Measurements from ENCODE around the gene IQGAP3. TPM values are rescaled to one million over a fixed set of nuclear protein-coding genes. Genes with fewer than 3 reads are reported as not detected.

The IQGAP3 gene
- total and polyA plus RNA-seq, 10 donors: 0.24 to 2.2 (median 0.68) TPM

DNA sequence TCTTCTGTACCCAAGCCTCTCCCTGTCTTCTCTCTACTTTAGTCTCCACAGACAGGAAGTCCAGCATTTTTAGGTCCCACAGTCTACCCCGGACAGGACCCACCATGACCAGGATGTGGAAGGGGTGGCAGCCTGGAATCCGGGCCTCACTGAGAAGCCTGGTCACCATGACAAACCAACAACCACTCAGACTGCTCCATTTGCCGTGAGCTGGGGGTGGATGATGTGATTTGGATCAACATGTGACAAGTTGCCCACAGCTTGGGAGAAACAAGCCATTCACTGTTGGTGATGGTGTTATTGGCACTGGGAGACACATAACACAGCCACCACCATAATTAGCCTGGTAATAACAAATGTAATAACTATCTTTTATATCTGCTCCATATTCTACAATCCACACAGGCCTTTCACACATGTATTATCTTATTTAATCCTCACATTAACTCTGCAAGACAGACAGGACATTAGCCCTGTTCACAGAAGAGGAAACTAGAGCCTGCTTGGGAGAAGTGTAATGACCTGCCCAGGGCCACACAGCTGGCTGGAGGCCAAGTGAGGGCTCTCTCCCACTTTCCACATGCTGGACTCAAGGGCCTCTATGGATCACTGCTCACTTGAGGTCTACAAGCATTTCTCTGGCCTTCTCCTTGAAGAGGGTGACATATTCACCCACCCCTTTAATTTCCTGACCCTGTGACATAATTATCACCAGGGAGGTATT is 94.7 kb downstream of the IQGAP3 start:
- Histone ChIP-seq H3K4me1 (peaks cover 8 to 46% (median 31%) of the 10 kb centered on the region in 6 donors), H3K27me3 (replicated peaks in 1 of 7) (no peaks in the 10 kb centered on the region), H3K27ac (peak overlapping the region in 3 of 8 donors; percentile 4 to 51 (median 22)), H3K4me3 (no peak overlapping the region), H3K9me3 (no peaks in the 10 kb centered on the region), H3K36me3 (peaks cover 7 to 100% (median 100%) of the 10 kb centered on the region in 6 donors)
- 74 to 89% (median 87%) methylated on average over 2 to 3 of the region's 3 CpGs for WGBS, 5 donors
- no peak for TF ChIP-seq POLR2AphosphoS5 (IDR thresholded peaks at IDR 0.05)
- TF ChIP-seq, protein P1, sequence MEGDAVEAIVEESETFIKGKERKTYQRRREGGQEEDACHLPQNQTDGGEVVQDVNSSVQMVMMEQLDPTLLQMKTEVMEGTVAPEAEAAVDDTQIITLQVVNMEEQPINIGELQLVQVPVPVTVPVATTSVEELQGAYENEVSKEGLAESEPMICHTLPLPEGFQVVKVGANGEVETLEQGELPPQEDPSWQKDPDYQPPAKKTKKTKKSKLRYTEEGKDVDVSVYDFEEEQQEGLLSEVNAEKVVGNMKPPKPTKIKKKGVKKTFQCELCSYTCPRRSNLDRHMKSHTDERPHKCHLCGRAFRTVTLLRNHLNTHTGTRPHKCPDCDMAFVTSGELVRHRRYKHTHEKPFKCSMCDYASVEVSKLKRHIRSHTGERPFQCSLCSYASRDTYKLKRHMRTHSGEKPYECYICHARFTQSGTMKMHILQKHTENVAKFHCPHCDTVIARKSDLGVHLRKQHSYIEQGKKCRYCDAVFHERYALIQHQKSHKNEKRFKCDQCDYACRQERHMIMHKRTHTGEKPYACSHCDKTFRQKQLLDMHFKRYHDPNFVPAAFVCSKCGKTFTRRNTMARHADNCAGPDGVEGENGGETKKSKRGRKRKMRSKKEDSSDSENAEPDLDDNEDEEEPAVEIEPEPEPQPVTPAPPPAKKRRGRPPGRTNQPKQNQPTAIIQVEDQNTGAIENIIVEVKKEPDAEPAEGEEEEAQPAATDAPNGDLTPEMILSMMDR (IDR thresholded peaks at IDR 0.05 in 8 of 11, conservative IDR thresholded peaks at IDR 0.05 in 3 of 11): no peak
- TF ChIP-seq POLR2A (IDR thresholded peaks at IDR 0.05): no peak
- intact Hi-C loops (cut with DNase I; ENCODE audit: low total_unique reads): no loop called here
- no peak for DNase-seq

DNA sequence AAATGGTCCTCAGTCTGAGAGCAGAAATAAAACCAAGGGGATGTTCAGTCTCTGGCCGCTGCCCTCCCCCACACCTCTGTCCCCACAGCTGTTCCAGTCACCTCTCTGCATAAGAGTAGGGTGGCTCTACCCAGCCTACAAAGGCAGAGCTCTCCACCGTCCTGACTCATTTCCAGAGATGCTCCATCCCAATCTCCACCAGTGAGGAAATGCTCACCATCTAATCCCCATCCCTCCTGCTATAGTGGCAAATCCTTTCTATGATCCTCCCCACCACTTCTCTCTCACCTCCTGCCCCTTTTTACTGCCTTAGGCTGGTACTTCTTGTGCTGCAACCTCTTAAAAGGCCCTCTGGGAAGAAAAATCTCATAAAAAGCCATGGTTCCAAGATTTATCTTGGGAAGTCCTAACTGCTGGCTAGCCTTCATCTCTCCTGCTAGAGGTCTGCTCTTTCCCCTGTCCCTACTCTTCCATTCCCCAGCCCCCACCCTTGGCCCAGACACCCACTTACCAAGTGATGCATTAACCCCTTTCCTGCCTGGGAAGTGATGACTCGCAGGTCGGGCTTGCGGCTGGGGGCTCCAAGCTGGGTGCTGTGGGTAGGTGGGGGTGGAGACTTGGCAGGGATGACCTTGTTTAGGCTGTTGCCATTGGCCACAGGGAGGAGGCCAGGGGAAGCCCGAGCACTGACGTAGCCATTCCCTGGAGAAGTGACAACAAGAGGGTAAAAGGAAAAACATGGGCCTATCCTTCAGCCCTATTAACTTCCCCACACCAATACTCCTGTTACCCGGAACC is 95.7 kb downstream of the IQGAP3 start:
- H3K27me3 ChIP-seq (replicated peaks in 1 of 7): no peaks in the 10 kb centered on the region
- peaks cover 7 to 100% (median 100%) of the 10 kb centered on the region in 6 donors for H3K36me3 ChIP-seq
- peak overlapping the region in 2 of 8 donors; percentile 4 to 51 for H3K27ac ChIP-seq
- H3K4me3 ChIP-seq: no peak overlapping the region
- intact Hi-C loops (cut with DNase I; ENCODE audit: low total_unique reads): no loop called here
- DNase-seq: no peak
- H3K4me1 ChIP-seq: peaks cover 8 to 36% (median 21%) of the 10 kb centered on the region in 6 donors
- TF ChIP-seq POLR2A (IDR thresholded peaks at IDR 0.05) (no peak), POLR2AphosphoS5 (IDR thresholded peaks at IDR 0.05) (peak; percentile 26 to 40 (median 27))
- WGBS, 5 donors: 47 to 76% (median 69%) methylated on average over 8 of the region's 8 CpGs
- H3K9me3 ChIP-seq: no peaks in the 10 kb centered on the region

DNA sequence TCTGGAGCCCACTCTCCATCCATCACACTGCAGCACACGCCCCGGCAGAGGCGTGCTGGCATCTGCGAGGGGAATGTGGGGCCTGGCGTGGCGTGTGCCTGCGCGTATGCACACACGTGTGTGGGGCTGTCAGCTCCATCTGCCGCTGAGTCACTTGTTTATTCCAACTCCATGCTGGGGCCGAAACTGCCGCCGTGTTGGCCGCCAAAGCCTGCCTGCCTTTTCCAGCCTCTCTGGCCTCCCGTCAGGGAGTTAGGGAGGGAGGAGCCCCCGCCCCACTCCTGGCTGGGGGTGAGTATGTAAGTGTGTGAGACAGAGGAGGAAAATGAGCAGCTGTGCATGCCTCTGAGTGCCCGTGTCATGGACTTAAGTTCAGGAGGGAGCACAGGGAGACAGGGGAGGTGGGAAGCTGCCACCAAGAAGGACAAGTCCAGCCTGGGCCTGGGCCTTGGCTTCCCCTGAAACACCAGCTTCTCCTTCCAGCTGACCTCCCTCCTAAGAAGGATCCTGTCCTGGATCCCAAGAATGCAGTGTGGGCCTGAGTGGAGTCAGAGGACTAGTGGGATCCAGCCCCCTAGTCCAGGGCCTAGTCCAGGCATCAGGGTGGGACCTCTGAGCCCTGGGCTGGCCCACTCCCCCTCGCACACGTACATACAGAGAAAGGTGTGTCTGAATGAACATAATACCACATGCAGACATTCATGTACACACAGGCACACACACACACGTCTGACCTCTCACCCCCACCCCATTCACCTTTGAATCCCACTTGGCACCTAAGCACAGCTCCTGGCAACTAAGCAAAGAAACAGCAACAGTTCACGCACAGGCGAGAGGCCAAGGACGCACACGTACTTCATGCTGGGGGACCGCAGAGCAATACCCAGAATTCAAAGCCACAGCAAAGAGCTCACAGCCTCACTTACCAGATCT is 96.5 kb downstream of the IQGAP3 start:
- peak overlapping the region in 2 of 8 donors; percentile 11 to 18 for H3K27ac ChIP-seq
- peaks cover under 1 to 27% (median 13%) of the 10 kb centered on the region in 6 donors for H3K4me1 ChIP-seq
- no peaks in the 10 kb centered on the region for H3K9me3 ChIP-seq
- peak; percentile 67 for DNase-seq
- H3K36me3 ChIP-seq: peaks cover 7 to 100% (median 96%) of the 10 kb centered on the region in 6 donors
- WGBS, 5 donors: 75 to 91% (median 88%) methylated on average over 25 of the region's 25 CpGs
- intact Hi-C loops (cut with DNase I; ENCODE audit: low total_unique reads): no loop called here
- no peaks in the 10 kb centered on the region for H3K27me3 ChIP-seq (replicated peaks in 1 of 7)
- H3K4me3 ChIP-seq: no peak overlapping the region
- TF ChIP-seq POLR2A (IDR thresholded peaks at IDR 0.05) (no peak), POLR2AphosphoS5 (IDR thresholded peaks at IDR 0.05) (peak in 2 of 3 donors; percentile 14 to 77)
- TF ChIP-seq, protein P1 (IDR thresholded peaks at IDR 0.05 in 8 of 11, conservative IDR thresholded peaks at IDR 0.05 in 3 of 11): no peak

Small RNA genes within 50 kb of the gene (small RNA-seq; reads per million reads assigned to genes)
- gene RF00019: 0 reads per million in 4 donors

Other genes with a start within 250 kb of the IQGAP3 start
- gene CCT3, start 234.3 kb downstream of the IQGAP3 start, total RNA-seq: 100 to 1,000 TPM in 5 of 7 donors, 10 to 100 TPM in 2; 83.9 to 129 (median 104) TPM
- gene CCT3, start 234.3 kb downstream of the IQGAP3 start, polyA plus RNA-seq: 100 to 1,000 TPM in 2 of 3 donors, 10 to 100 TPM in 1; 73.7 to 113 (median 106) TPM
- gene TSACC, start 234.0 kb downstream of the IQGAP3 start, total RNA-seq: not detected
- gene TSACC, start 234.0 kb downstream of the IQGAP3 start, polyA plus RNA-seq: 1 to 10 TPM in 2 of 3 donors, under 1 TPM in 1; 0.41 to 1.4 (median 1.3) TPM
- gene RHBG, start 203.4 kb downstream of the IQGAP3 start, total RNA-seq: 1 to 10 TPM in 1 of 7 donors, under 1 TPM in 1, not detected in 5; 0.67 to 1.4 TPM
- under 1 TPM; 0.05 to 0.38 (median 0.13) TPM for gene RHBG, start 203.4 kb downstream of the IQGAP3 start, polyA plus RNA-seq
- gene MEF2D, start 71.8 kb downstream of the IQGAP3 start, total RNA-seq: 100 to 1,000 TPM in 1 of 7 donors, 10 to 100 TPM in 6; 56.0 to 103 (median 71.4) TPM
- gene MEF2D, start 71.8 kb downstream of the IQGAP3 start, polyA plus RNA-seq: 10 to 100 TPM in 1 of 3 donors, 1 to 10 TPM in 2; 7.4 to 22.5 (median 7.6) TPM
- gene TTC24, start 7.2 kb upstream of the IQGAP3 start, total RNA-seq: 1 to 10 TPM; 2.3 to 6.4 (median 4.3) TPM
- 1 to 10 TPM; 2.7 to 5.0 (median 2.8) TPM for gene TTC24, start 7.2 kb upstream of the IQGAP3 start, polyA plus RNA-seq
- 10 to 100 TPM; 34.7 to 50.5 (median 48.3) TPM for gene NAXE, start 19.2 kb upstream of the IQGAP3 start, total RNA-seq
- 10 to 100 TPM; 48.1 to 74.7 (median 54.8) TPM for gene NAXE, start 19.2 kb upstream of the IQGAP3 start, polyA plus RNA-seq
- 10 to 100 TPM; 14.9 to 49.6 (median 26.2) TPM for gene GPATCH4, start 28.9 kb upstream of the IQGAP3 start, total RNA-seq
- gene GPATCH4, start 28.9 kb upstream of the IQGAP3 start, polyA plus RNA-seq: 10 to 100 TPM; 12.3 to 25.4 (median 13.8) TPM
- gene HAPLN2, start 46.9 kb upstream of the IQGAP3 start, total RNA-seq: 1 to 10 TPM in 1 of 7 donors, under 1 TPM in 2, not detected in 4; 0.20 to 1.1 (median 0.46) TPM
- gene HAPLN2, start 46.9 kb upstream of the IQGAP3 start, polyA plus RNA-seq: under 1 TPM; 0.22 to 0.80 (median 0.27) TPM
- gene BCAN, start 69.6 kb upstream of the IQGAP3 start, total RNA-seq: not detected
- under 1 TPM in 2 of 3 donors, not detected in 1; 0.10 to 0.11 TPM for gene BCAN, start 69.6 kb upstream of the IQGAP3 start, polyA plus RNA-seq
- 100 to 1,000 TPM in 2 of 7 donors, 10 to 100 TPM in 5; 36.0 to 146 (median 58.3) TPM for gene NES, start 104.8 kb upstream of the IQGAP3 start, total RNA-seq
- gene NES, start 104.8 kb upstream of the IQGAP3 start, polyA plus RNA-seq: 10 to 100 TPM in 1 of 3 donors, 1 to 10 TPM in 2; 4.3 to 39.5 (median 6.7) TPM
- gene CRABP2, start 133.0 kb upstream of the IQGAP3 start, total RNA-seq: 10 to 100 TPM in 1 of 7 donors, 1 to 10 TPM in 6; 1.2 to 13.1 (median 3.8) TPM
- 1 to 10 TPM; 1.2 to 5.3 (median 1.8) TPM for gene CRABP2, start 133.0 kb upstream of the IQGAP3 start, polyA plus RNA-seq
- gene METTL25B, start 155.9 kb upstream of the IQGAP3 start, total RNA-seq: 10 to 100 TPM; 23.2 to 41.1 (median 32.4) TPM
- 10 to 100 TPM; 33.0 to 43.8 (median 42.9) TPM for gene METTL25B, start 155.9 kb upstream of the IQGAP3 start, polyA plus RNA-seq
- gene ISG20L2, start 156.2 kb upstream of the IQGAP3 start, total RNA-seq: 10 to 100 TPM; 24.0 to 46.7 (median 33.8) TPM
- 10 to 100 TPM in 1 of 3 donors, 1 to 10 TPM in 2; 6.6 to 14.4 (median 9.8) TPM for gene ISG20L2, start 156.2 kb upstream of the IQGAP3 start, polyA plus RNA-seq
- 10 to 100 TPM; 15.2 to 45.3 (median 37.3) TPM for gene MRPL24, start 168.5 kb upstream of the IQGAP3 start, total RNA-seq
- 10 to 100 TPM; 64.8 to 83.5 (median 82.8) TPM for gene MRPL24, start 168.5 kb upstream of the IQGAP3 start, polyA plus RNA-seq
- gene HDGF, start 179.1 kb upstream of the IQGAP3 start, total RNA-seq: 100 to 1,000 TPM in 4 of 7 donors, 10 to 100 TPM in 3; 80.9 to 143 (median 110) TPM
- 100 to 1,000 TPM in 1 of 3 donors, 10 to 100 TPM in 2; 48.8 to 100 (median 66.0) TPM for gene HDGF, start 179.1 kb upstream of the IQGAP3 start, polyA plus RNA-seq
- 10 to 100 TPM; 45.4 to 64.6 (median 57.9) TPM for gene PRCC, start 195.0 kb upstream of the IQGAP3 start, total RNA-seq
- gene PRCC, start 195.0 kb upstream of the IQGAP3 start, polyA plus RNA-seq: 10 to 100 TPM; 39.1 to 55.9 (median 52.5) TPM
- 10 to 100 TPM; 10.4 to 22.1 (median 15.1) TPM for gene SH2D2A, start 244.3 kb upstream of the IQGAP3 start, total RNA-seq
- 1 to 10 TPM; 3.6 to 5.6 (median 5.2) TPM for gene SH2D2A, start 244.3 kb upstream of the IQGAP3 start, polyA plus RNA-seq